ENCODE measurements around the gene RARRES2.

RARRES2 gene

DNA sequence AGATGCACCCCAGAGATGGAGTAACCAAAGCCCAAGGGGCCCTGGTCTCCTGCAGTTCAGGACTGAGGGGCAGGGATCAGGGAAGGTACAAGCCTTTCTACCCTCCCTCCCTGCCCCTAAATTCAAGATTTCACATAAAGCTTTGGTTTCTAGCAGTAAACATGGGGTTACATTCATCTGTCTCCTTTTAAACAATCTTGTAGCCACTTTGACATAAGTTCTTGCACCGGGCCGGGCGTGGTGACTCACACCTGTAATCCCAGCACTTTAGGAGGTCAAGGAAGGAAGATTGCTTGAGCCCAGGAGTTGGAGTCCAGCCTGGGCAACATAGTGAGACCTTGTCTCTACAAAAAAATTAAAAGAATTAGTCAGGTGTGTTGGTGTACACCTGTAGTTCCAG, 14.1 kb downstream of the RARRES2 start:
- DNase-seq (ENCODE audit: insufficient read length, low spot score): no peak
- TF ChIP-seq SPI1 (IDR thresholded peaks at IDR 0.05; ENCODE audit: low read depth, low read length): no peak
- no peak for TF ChIP-seq POLR2A (IDR thresholded peaks at IDR 0.05; ENCODE audit: low read depth, low read length)
- TF ChIP-seq TAF1 (IDR thresholded peaks at IDR 0.05; ENCODE audit: low read depth, low read length): no peak
- TF ChIP-seq PAX5 (IDR thresholded peaks at IDR 0.05; ENCODE audit: insufficient read depth, low read length, severe bottlenecking): no peak
- no peak for TF ChIP-seq POU2F2 (IDR thresholded peaks at IDR 0.05; ENCODE audit: low read depth, low read length)
- TF ChIP-seq POLR2AphosphoS5 (IDR thresholded peaks at IDR 0.05; ENCODE audit: low read depth, low read length): no peak
- FAIRE-seq: no peak

DNA sequence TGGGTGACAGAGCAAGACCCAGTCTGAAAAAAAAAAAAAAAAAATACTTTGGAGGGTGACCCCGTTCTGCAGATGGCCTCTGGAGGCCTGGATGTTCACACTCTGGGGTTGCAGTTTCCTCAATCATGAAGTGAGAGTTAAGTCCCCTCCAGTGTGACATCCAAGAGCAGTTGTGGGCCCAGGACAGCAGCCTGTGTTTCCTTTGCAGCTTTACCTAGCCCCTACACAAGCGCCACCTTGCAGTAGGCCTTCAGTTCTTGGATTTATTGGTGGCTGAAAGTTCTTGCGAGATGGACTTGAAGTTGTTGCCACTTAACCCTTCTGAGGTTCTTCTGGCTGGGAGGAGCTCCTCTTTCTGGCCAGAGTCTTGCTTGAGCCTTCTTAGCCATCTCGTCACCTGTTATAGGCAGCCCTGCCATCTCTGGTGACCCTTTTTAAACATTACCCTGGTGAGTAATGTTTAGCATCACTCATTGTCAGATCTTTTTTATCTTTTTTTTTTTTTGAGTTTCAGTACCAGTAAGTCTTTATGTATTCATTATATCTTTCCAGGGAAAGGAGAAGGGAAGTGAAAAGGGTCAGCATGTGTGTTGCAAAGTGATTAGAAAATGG, 14.7 kb downstream of the RARRES2 start:
- FAIRE-seq: no peak
- DNase-seq (ENCODE audit: insufficient read length, low spot score): no peak
- TF ChIP-seq PAX5 (IDR thresholded peaks at IDR 0.05; ENCODE audit: insufficient read depth, low read length, severe bottlenecking) (no peak), POLR2AphosphoS5 (IDR thresholded peaks at IDR 0.05; ENCODE audit: low read depth, low read length) (no peak), POLR2A (IDR thresholded peaks at IDR 0.05; ENCODE audit: low read depth, low read length) (no peak), POU2F2 (IDR thresholded peaks at IDR 0.05; ENCODE audit: low read depth, low read length) (no peak), SPI1 (IDR thresholded peaks at IDR 0.05; ENCODE audit: low read depth, low read length) (no peak), TAF1 (IDR thresholded peaks at IDR 0.05; ENCODE audit: low read depth, low read length) (no peak)

DNA sequence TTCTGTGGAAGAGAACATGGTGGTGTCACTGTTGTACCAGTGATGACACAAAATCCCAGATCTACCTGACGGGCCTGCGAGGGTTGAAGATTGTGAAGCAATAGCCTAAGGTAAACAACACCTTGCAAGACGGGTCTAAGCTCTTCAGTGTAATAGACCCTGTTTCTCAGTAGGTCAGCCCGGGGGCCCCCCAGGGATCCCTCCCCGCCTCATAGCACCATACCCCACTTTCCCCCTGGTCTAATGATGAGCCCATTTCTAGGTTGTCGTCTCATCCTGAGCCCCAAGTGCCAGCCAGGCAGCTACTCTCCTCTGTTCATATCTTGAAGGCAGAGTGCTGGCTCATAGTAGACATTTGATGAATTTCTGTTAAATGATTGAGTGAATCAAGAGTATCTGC, 15.5 kb downstream of the RARRES2 start:
- TF ChIP-seq POLR2AphosphoS5 (IDR thresholded peaks at IDR 0.05; ENCODE audit: low read depth, low read length) (no peak), SPI1 (IDR thresholded peaks at IDR 0.05; ENCODE audit: low read depth, low read length) (no peak)
- FAIRE-seq: no peak
- no peak for DNase-seq (ENCODE audit: insufficient read length, low spot score)

DNA sequence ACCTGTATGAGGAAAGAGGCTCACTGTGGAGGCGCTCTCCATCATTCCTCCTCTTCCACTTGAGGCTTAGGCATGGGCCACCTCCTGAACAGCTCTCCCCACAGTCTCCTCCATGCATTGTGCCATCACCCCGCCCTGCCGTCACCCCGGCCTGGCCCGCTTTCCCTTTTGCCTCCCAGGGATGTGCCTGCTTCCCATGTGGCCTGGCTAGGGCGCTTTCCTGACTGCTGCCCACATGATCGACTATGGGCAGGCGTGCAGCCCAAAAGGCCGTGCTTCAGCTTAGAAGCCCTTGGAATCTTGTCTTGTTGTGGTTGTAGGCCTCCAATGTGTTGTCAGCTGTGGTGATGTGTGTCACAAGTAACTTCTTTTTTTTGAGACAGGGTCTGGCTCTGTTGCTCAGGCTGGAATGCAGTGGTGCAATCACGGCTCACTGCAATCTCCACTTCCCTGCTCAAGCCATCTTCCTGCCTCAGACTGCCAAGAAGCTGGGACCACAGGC, 16.3 kb downstream of the RARRES2 start:
- no peak for FAIRE-seq
- DNase-seq (ENCODE audit: insufficient read length, low spot score): no peak
- TF ChIP-seq POU2F2 (IDR thresholded peaks at IDR 0.05; ENCODE audit: low read depth, low read length): no peak
- TF ChIP-seq PAX5 (IDR thresholded peaks at IDR 0.05; ENCODE audit: insufficient read depth, low read length, severe bottlenecking): no peak
- TF ChIP-seq TAF1 (IDR thresholded peaks at IDR 0.05; ENCODE audit: low read depth, low read length): no peak
- TF ChIP-seq SPI1 (IDR thresholded peaks at IDR 0.05; ENCODE audit: low read depth, low read length): no peak
- no peak for TF ChIP-seq POLR2A (IDR thresholded peaks at IDR 0.05; ENCODE audit: low read depth, low read length)
- TF ChIP-seq POLR2AphosphoS5 (IDR thresholded peaks at IDR 0.05; ENCODE audit: low read depth, low read length): no peak

DNA sequence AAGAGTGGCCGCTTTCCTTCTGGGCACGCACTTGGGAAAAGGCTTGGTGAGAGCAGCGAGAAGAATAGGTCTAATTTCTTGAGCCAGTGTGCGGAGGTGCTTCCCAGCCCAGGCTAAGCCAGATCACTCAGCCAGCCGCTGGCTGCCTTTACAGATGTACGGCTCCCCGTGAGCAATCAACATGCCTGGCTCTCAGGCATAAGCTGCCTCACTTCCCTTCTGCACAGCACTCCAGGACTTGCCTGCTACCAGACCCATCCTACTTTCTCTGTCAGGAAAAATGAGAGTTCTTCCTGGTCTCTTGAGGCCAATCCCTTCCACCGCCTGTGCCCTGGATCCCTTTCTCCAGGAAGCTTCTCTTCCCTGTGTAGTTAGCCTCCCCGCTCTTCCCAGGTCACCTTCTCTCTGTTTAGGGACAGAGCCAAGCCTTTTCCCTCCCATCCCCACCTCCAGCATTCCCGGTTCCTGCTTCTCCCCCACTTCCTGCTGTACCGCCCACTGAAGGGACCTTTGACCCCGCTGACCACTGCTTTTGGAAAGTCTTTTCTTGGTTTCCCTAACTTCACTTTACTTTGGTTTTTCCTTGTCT, 17.0 kb downstream of the RARRES2 start:
- DNase-seq (ENCODE audit: insufficient read length, low spot score) (no peak), FAIRE-seq (no peak)
- TF ChIP-seq POLR2A (IDR thresholded peaks at IDR 0.05; ENCODE audit: low read depth, low read length) (no peak), SPI1 (IDR thresholded peaks at IDR 0.05; ENCODE audit: low read depth, low read length) (0 out of 2 replicates have a peak, but pooled peaks have one; percentile 29), TAF1 (IDR thresholded peaks at IDR 0.05; ENCODE audit: low read depth, low read length) (no peak), PAX5 (IDR thresholded peaks at IDR 0.05; ENCODE audit: insufficient read depth, low read length, severe bottlenecking) (no peak), POLR2AphosphoS5 (IDR thresholded peaks at IDR 0.05; ENCODE audit: low read depth, low read length) (no peak), POU2F2 (IDR thresholded peaks at IDR 0.05; ENCODE audit: low read depth, low read length) (no peak)

DNA sequence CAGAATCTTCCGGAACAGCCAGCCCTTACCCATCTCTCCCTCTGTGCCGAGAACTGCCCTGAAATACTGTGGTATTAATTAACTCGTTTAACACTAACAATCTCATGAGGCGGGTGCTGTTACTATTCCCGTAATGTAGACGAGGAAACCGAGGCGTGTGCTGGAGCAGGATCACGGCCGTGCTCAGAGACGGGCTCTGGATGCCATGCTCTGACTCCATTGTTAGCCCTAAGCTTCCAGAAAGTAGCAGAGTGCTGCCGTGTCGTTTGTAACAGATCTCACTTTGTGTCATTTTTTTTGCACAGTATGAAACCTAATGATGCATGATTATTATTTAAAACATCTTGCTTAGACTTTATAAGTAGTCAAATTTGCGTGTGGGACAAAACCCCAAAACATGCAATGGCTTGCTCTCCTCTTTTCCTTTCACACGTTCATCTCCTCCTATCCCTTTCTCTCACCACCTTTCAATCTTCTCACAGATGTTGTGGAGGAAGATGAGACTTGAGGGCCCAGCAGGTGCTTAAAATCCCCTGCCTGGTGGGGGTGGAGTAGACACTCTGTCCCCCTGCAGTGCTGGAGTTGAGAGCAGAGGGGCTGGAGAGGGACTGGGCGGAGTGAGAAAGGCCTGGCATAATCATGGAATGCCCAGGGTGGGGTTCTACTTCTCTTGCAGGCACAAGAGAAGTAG, 17.6 kb downstream of the RARRES2 start:
- peak; percentile 28; the same call in 1 of the 2 replicates for TF ChIP-seq TAF1 (IDR thresholded peaks at IDR 0.05; ENCODE audit: low read depth, low read length)
- TF ChIP-seq SPI1 (IDR thresholded peaks at IDR 0.05; ENCODE audit: low read depth, low read length): no peak
- no peak for DNase-seq (ENCODE audit: insufficient read length, low spot score)
- FAIRE-seq: no peak

DNA sequence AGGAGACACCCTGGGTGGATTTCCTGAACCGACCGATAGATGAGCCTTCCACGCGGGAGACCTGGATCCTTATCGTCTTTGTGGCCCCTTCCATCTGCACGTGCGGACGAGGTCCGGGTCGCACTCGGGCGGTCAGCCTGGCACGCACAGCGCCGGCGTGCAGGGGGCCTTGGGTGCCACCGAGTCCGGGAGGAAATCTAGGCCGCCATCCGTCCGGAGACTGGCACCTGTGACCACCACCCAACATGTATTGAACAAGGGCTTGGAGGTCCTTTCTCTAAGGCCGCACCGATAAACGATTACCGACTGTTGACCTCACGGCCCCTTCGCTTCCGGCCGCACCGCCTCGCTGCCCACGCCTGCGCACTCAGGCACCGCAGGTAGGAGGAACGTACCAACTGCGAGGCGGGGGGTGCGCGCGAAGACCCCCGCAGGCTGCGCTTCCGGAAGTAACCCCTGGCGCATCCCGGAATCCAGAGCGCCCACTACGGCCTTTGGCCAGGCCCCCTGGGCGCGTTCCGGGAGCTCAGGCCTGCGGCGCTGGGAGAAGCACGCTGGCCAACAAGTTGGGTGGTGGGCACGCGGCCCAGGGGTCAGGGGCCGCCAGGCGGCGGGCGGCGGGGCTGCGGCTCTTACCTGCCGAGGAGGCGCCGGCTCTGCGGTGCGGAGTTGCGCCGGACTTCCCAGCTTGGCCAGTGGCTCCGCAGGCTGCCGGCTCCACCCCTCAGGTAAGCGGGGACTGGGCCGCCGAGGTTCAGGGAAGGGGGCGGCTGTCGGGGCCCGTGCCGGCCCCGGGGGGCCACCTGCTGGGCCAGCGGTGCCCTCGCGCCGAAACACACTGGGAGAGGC, 18.4 kb downstream of the RARRES2 start, which contains the start of the genes ACTR3C and LRRC61:
TSS of gene ACTR3C (minus strand) at position 713 of the 849 bp plus-strand sequence. CDS start 28,249 bp downstream, outside the sequence.
TSS of gene LRRC61 (plus strand) at position 523 of the 849 bp plus-strand sequence. CDS start 13,507 bp downstream, outside the sequence.
- peak; percentile 67 for DNase-seq (ENCODE audit: insufficient read length, low spot score)
- TF ChIP-seq POU2F2 (IDR thresholded peaks at IDR 0.05; ENCODE audit: low read depth, low read length): 0 out of 2 replicates have a peak, but pooled peaks have one; percentile 67
- TF ChIP-seq PAX5 (IDR thresholded peaks at IDR 0.05; ENCODE audit: insufficient read depth, low read length, severe bottlenecking): peak; percentile 74
- peak; percentile 78 for TF ChIP-seq TAF1 (IDR thresholded peaks at IDR 0.05; ENCODE audit: low read depth, low read length)
- TF ChIP-seq POLR2A (IDR thresholded peaks at IDR 0.05; ENCODE audit: low read depth, low read length): peak; percentile 83
- TF ChIP-seq POLR2AphosphoS5 (IDR thresholded peaks at IDR 0.05; ENCODE audit: low read depth, low read length): peak; percentile 91
- no peak for TF ChIP-seq SPI1 (IDR thresholded peaks at IDR 0.05; ENCODE audit: low read depth, low read length)
- peak; percentile 97 for FAIRE-seq

DNA sequence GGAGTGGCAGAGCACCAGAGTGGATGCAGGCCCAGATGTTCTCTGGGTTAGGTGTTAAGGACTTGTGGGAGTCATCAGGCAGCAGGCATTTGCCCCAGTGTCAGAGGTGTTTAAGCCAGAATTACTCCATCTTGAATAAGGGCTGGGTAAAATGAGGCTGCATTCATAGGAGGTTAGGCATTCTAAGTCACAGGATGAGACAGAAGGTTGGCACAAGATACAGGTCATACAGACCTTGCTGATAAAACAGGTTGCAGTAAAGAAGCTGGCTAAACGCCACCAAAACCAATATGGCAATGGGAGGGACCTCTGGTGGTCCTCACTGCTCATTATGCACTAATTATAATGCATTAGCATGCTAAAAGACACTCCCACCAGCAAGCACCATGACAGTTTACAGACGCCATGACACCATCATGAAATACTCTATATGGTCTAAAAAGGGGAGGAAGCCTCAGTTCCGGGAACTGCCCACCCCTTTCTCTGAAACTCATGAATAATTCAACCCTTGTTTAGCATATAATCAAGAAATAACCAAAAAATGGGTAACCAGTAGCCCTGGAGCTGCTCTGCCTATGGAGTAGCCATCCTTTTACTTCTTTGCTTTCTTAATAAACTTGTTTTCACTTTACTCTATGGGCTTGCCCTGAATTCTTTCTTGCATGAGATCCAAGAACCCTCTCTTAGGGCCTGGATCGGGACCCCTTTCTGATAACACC, 19.2 kb downstream of the RARRES2 start:
- DNase-seq (ENCODE audit: insufficient read length, low spot score): no peak
- FAIRE-seq: peak; percentile 81
- TF ChIP-seq POU2F2 (IDR thresholded peaks at IDR 0.05; ENCODE audit: low read depth, low read length) (peak; percentile 84; the same call in 1 of the 2 replicates), TAF1 (IDR thresholded peaks at IDR 0.05; ENCODE audit: low read depth, low read length) (no peak)

DNA sequence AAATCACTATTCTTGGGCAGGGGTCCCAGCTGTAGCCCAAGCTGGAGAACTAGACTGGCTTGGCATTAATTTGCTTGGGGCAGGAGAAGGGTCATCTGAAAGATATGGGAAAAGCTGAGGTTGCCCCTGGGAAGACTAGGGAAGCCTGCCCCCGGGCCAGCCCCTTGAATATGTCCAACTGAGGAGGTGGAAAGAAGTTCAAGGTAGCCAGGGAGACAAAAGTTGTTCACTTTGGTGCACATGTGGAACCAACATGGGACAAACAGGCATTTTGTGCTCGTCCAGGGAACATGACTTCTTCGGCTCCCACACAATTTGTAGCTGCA, 19.7 kb downstream of the RARRES2 start:
- DNase-seq (ENCODE audit: insufficient read length, low spot score) (no peak), FAIRE-seq (no peak)
- no peak for TF ChIP-seq POLR2A (IDR thresholded peaks at IDR 0.05; ENCODE audit: low read depth, low read length)
- no peak for TF ChIP-seq SPI1 (IDR thresholded peaks at IDR 0.05; ENCODE audit: low read depth, low read length)
- TF ChIP-seq POU2F2 (IDR thresholded peaks at IDR 0.05; ENCODE audit: low read depth, low read length): no peak
- TF ChIP-seq TAF1 (IDR thresholded peaks at IDR 0.05; ENCODE audit: low read depth, low read length): no peak
- TF ChIP-seq POLR2AphosphoS5 (IDR thresholded peaks at IDR 0.05; ENCODE audit: low read depth, low read length): no peak
- TF ChIP-seq PAX5 (IDR thresholded peaks at IDR 0.05; ENCODE audit: insufficient read depth, low read length, severe bottlenecking): no peak
